HG03469 (cell line): ENCODE measurements around the gene ESPNL.
"Not testable (repeated sequence)": the region's sequence is repeated elsewhere in the genome, so short reads cannot be mapped to it uniquely, and the experiment has no call there.

ENCODE experiments used
- ATAC-seq: cut with Tn5 transposase; IDR thresholded peaks from one replicate; pipeline ENCODE4 v1.9.1; 2021; ENCODE audit warnings: mild to moderate bottlenecking, moderate library complexity, moderate number of reproducible peaks; ENCODE audit not compliant: unreplicated experiment

ESPNL gene

DNA sequence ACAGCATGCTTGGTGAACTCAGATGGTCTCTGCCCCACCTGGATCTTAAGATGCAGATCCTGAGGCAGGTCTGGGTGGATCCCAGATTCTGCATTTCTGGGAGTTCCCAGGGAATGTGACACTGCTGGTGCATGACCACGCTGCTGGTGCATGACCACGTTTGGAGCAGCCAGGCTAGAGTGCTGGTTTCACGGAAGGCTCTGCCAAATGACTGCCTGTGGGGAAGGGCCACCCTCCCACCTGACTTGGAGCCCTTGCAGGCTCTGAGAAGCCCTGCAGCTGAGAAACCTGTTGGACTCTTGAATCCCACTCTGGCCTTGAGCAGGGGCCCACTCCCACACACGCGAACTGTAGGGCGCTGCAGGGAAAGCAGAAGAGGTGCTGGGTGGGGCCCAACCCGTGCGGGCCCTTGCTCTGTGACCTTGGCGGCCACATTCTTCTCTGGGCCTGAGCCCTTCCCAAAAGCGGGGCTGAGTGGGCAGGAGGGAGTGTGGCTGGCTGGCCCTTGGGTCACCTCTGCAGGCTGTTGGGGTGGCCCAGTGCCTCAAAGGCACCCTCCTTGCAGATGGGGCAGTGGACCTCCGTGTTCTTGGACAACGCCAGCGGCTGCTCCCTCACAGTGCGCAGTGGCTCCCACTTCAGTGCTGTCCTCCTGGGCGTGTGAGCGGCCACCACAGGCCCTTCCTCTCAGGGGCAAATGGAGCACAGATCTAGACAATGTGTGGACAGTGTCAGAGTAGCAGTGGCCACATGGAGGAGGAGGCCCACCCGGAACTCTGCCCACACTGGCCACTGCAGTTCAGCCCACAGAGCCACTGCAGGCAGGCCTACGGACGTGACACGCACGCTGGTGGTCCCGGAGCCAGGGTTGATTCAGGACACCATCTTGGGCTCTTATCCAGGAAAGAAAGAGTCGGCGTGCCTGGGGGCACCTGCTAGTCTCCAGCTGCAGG, 66.5 kb downstream of the ESPNL start:
- no peak for ATAC-seq

DNA sequence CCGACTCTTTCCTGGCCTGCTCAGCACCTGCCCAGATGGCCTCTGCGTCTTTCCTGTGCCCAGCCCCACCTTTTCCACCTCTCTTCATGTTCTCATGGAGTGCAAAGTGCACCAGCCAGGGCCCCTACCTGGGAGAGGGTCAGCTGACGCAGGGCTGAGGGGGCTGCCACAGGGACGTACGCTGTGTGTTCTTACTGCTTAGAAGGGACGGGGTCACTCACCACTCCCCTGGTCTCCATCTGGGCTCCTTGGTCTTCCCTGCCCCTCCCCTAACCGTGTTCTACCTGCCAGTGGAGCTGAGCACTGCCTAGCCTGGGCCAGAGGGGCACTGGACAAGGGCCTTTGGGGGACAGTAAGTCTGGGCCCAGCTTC, 67.2 kb downstream of the ESPNL start:
- ATAC-seq: no peak

DNA sequence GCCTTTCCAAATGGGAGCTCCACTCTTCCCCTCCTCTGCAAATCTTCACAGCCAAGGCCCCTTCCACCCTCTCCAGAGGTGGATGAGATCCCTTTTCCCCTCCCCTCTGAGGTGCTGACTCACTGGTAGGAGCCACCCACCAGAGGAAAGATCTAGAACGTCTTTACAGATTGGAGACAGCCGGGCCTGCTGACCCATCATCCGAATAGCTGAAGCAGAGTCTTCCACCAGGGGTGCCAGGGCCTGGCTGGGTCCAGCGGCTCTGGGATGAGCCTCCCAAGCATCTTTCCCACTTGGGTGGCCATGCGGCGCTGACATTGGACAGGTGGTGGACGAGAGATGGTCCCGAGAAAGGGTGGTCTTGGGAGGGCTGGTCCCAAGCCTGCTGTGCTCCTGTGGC, 67.6 kb downstream of the ESPNL start:
- no peak for ATAC-seq

DNA sequence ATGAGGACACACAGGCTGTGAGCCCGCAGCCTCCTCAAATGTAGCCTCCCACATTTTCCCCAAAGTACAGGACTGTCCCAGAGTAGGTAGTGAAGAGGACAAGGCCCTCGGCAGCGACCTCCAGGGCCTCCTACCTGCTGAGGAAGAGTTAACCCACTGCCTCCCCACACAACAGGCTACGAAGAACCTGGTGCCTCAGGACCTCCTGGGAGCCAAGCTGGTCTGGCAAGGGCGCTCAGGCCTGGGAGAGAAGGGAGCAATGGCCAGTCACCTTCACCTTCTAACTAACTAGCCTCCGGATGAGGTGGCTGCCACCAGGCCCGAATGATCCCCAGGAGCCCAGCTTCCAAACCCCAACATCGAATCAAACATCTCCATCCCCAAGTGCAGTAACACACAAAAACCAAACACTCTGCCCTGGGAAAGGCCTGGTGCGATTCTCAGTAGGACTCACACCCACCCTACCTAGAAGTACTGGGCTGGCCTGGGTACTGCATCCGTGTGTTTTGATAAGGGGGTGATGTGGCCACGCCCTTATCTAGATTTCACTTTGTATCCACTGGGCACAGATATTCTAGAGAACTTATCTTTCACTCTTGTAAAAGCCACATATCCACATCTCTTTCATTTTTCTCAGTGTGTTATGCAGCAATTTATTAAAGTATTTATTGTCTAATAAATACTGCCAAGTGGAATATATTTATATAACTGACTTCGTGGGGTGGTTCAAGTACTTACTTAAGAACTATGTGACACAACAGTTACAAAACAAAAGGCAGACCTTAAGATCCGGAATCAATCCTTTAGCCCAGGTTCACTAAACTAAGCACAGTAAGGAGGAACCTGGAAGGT, 68.3 kb downstream of the ESPNL start:
- no peak for ATAC-seq

DNA sequence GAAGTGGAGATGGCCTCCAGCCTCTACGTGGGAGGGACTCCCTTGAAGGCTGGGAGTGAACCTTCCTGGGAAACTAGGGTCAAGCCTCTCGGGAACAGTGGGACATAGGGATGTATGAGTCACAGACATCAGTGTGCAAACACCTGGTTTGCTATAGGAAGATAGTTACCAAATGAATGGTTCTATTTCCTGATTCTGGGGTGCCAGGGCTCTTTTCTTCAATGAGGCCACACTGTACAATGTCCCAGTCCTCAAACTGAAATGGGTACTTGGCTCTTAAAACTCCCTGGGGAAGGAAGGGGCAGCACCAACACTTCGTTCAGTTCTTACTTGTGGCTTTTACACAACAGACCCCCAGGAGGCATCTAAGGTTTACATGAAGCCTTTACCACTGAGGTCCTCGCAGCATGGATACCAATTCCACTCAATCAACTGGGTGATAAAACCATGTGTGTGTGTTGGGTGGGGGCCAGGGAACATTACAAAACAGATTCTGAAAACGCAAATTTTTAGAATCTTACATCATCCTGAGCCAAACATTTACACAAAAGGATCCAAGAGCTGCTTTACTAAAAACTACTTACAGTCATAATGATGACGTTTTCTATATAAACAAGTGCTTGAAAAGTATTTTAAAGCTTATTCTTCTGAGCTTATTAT, 69.0 kb downstream of the ESPNL start:
- ATAC-seq: no peak

DNA sequence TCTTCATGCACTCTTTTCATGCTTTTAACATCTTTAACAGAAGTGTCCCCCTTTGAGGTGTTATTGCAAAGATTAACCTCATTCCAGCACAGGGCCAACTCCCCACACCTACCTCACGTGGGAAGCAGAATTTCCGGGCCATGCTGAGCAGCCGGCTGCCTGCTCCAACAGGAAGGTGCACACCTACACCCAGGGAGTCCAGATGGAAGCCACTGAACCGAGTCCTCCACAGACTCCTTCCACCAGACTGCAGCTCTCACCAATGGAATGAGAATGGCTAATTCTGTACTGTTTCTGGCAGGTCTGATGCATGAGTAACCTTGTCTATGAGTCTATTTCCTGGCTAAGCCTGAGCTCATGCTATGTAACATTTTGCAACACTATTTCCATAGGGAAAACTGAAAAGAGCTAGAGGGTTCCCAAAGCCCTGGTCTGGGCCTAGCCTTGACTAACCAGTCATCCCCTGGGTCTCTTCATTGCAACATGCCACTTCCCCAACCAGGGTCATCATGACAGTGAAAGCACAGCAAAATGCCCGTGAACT, 69.6 kb downstream of the ESPNL start:
- no peak for ATAC-seq

DNA sequence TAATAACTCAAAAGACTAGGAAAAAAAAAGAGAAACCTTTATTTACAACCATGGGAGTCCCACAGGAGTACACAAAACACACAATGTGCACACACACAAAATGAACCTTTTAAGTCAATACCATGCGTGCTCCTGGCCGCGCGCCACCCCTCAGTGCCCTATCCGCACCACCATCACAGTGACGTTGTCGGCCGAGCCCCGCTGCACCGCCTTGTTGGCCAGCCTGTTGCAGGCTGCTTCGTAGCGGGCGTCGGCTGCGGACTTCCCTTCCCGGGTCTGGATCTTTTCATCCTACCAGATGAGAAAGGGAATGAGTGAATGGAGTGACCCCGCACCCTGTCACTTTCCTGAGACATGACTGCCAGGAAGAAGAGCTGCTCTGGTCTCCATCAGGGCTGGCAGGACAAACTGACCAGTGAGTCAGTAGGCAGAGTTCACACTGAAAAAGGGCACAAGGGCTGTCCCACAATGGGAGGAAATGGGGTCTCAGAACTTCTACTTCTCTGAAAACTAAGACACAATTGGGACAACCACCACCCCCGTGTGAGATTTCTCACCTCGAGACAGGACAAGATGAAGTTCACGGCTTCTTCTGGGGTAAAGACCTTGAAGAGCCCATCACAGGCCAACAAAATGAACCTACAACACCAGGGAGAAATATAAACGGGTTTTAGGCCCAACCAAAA, 70.4 kb downstream of the ESPNL start:
- ATAC-seq: no peak

DNA sequence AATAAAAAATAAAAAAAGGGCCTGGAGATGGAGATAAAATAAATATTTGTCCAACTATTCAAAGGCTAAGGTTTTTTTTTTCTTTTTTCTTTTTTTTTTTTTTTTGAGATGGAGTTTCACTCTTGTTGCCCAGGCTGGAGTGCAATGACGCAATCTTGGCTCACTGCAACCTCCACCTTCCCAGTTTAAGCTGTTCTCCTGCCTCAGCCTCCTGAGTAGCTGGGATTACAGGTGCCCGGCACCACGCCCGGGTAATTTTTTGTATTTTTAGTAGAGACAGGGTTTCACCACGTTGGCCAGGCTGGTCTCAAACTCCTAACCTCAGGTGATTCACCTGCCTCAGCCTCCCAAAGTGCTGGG, 70.9 kb downstream of the ESPNL start:
- ATAC-seq: not testable (repeated sequence)

DNA sequence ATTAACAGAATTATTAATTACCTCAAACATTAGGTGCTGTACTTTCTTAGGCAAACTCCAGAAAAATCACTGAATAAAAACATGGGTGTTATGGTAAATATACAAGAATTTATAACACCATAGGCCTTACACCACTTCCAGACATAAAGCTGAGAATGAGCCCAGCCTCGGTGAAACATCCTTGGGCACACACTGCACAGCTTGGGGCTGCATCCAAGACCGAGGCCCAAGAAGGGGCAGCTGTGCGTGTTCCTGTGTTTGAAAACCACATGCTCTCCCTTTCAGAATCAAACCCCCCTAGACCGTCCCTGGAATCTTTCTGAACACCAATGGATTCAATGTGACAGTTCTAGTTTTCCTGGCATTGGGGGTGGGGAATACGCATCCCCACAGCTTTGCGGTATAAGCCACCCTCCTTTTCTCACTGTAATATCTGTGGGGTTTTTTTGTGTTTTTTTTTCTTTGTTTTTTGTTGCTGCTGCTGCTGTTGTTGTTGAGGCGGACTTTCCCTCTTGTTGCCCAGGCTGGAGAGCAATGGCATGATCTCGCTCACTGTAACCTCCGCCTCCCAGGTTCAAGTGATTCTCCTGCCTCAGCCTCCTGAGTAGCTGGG, 71.5 kb downstream of the ESPNL start:
- no peak for ATAC-seq

DNA sequence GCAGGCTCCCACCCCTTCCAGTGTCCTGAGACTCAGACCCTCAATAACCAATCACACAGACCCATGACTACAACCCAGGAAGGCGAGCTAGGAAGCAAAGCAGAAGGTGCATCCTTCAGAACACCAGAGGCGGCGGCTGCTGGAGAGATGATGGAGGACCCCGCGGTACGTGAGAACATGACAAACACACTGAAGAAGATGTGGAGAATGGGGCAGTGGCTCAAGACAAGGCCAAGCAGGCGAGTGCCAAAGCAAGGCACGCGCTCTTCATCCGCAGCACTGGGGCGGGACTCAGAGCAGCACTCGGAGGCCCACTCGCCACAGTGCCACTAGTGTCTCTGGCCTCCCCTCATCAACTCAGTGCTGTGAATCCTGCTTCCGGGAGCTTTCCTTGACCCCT, 72.3 kb downstream of the ESPNL start:
- ATAC-seq: no peak

DNA sequence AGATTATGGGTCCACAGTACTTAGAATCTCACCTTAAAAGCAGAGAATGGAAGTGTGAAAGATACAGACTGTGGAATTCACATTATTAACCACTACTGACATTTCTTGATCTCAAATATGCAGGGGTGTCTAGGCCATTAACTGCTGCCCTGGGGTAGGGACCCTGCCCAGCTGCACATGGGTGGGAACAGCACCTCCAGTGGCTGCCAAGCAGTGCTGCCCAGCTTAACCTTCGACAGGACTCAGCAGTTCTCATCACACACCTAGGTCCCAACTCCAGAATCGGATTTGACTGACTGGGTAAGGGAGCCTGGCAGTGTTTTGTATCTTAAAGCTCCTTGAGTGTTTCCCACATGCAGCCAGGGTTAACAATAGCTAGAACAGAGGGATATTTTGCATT, 73.6 kb downstream of the ESPNL start:
- no peak for ATAC-seq

DNA sequence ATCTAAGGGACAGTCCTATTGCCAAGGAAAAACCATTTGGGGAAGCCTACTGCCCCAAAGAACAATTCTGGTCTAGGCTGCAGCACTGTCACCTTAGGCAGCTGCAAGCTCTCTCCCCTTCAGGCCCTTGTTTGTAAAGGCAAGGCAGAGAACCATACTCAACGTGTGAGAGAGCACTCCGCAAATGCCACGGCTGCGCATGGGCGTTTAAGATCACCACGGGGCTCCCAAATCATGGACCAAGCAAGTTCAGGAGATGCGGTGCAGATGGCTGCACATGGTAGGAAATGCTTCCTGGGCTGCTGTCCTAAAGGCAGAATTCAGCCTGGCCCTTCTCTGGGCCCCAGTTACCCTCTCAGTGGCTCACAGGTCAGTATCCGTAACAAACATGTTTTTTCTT, 74.2 kb downstream of the ESPNL start:
- ATAC-seq: no peak

DNA sequence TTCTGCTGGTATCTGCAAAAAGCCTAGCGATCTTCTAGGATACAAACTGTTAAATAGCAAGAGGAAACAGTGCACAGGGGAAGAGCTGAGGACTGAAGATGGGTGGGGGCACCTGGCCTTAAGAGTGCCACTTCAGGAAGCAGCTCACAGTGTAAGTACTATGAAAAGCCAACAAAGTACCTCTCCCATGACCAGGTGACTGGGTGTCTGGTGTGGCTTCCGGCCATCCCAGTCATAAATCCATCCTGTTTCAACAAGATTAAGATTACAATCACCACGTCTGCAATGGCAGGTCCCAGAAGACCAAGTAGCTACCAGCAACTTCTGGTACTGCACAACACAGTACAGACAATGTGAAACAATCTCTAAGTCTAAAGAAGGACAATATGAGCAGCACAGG, 74.6 kb downstream of the ESPNL start:
- ATAC-seq: no peak

DNA sequence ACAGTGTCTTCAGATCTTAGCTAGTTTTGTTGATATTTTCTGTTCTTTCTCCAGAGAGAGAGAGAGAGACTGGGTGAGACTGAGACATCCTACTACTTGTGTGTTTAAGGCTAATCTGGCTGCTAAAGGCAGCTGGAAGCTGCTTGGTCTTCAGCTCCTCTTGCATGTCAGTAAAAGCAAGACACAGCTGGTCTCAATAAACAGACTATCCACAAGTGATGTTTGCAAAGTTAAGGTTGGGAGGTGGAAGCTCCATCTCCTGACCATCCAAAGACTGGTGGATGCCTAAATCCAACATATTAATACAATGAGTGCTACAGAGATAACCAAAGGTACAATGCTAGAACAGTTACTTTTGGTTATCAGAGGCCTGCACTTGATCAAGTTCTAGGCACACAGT, 76.5 kb downstream of the ESPNL start:
- ATAC-seq: no peak

DNA sequence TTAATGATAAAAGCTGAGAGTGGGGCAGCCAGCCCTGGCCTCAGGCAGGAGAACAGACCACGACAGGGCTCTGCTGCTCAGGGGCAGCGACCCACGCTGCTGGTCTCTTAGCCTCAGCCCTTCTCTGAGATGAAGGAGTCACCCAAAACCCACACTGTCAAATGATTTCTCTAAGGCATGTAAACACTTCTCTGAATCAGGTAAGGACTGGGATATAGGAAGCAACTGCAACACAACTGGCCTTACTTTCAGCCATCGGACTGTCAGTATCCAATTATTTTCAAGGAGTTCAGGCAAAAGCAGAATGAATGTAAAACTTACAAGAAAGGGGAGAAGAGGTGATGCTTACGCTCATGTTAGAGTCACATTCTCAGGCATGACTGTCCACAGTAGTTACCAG, 80.4 kb downstream of the ESPNL start:
- ATAC-seq: no peak

DNA sequence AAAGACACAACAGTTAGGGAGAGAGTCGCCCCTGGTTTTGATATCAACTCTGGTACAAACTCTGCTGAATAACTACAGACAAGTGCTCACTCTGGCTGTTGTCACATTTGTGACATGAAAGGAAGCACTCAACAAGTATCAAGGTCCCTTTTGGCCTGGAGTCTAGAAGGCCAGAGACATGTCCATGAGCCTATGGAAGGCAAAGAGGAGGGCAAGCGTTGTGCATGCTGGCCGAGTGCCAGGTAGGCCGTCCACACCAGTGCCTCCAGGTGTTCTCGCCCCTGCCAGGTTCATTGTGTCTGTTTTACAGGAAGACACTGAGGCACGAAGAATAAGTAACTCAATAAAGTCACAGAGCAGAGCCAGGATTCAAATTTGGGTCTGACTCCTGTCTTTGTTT, 82.2 kb downstream of the ESPNL start:
- no peak for ATAC-seq
